Esophagus (tissue), 2 donors: ENCODE data around the gene SMYD3. TPM values are rescaled to one million over a fixed set of nuclear protein-coding genes. Genes with fewer than 3 reads are reported as not detected.

Experiments used
- H3K27ac ChIP-seq, 2 donors: one replicate each; pipeline ENCODE4 v1.5.1; 2013; ENCODE audit warnings: low read depth in 2 of 2, mild to moderate bottlenecking in 2 of 2, inconsistent platforms in 1 of 2, low read length in 1 of 2, moderate library complexity in 1 of 2
- H3K27me3 ChIP-seq, 2 donors: one replicate each; pipeline ENCODE4 v1.6.1; 2013; ENCODE audit warnings: low read length in 2 of 2, control low read depth in 1 of 2, mild to moderate bottlenecking in 1 of 2; ENCODE audit not compliant: insufficient read depth in 2 of 2, control insufficient read depth in 1 of 2
- H3K36me3 ChIP-seq, 2 donors: one replicate each; pipeline ENCODE4 v1.6.1; 2013; ENCODE audit warnings: low read length in 1 of 2; ENCODE audit not compliant: control insufficient read depth in 2 of 2, insufficient read depth in 2 of 2
- H3K4me1 ChIP-seq, 2 donors: one replicate each; pipeline ENCODE4 v1.6.1; 2013; ENCODE audit warnings: low read length in 1 of 2; ENCODE audit not compliant: control insufficient read depth in 2 of 2, insufficient read depth in 2 of 2
- H3K4me3 ChIP-seq, 2 donors: one replicate each; pipeline ENCODE4 v1.5.1; 2013; ENCODE audit warnings: low read length in 2 of 2, mild to moderate bottlenecking in 2 of 2, low read depth in 1 of 2, moderate library complexity in 1 of 2
- H3K9me3 ChIP-seq, 2 donors: one replicate each; pipeline ENCODE4 v1.6.1; 2013; ENCODE audit warnings: mild to moderate bottlenecking in 2 of 2, low read depth in 1 of 2, low read length in 1 of 2, moderate library complexity in 1 of 2; ENCODE audit not compliant: control insufficient read depth in 2 of 2, insufficient read depth in 1 of 2
- WGBS, 2 donors: extraction: QIAGEN DNeasy Blood & Tissue Kit; methylation state at CpG; one replicate each; pipeline ENCODE4 v1.1.7; 2013; 5-methylcytosine and 5-hydroxymethylcytosine counted together
- polyA plus RNA-seq, 2 donors: library from polyadenylated mRNA; stranded (reverse); fragments of 200-250 nt; gene quantifications; one replicate each; pipeline ENCODE4 v1.2.3, GENCODE V29; 2013
- donor health status: healthy with polysubstance abuse.
- donor health status: Bipolar disorder and iron deficiency.

Gene SMYD3
- polyA plus RNA-seq, 2 donors, result 5.0 to 5.7 TPM

GRCh38 chr1:246415028-246415427 is 92.1 kb downstream of the SMYD3 start:
- Histone ChIP-seq H3K4me1 (no peaks in the 10 kb centered on the region), H3K36me3 (no peaks in the 10 kb centered on the region), H3K4me3 (no peak overlapping the region), H3K27ac (no peak overlapping the region), H3K27me3 (no peaks in the 10 kb centered on the region), H3K9me3 (no peaks in the 10 kb centered on the region)
- 96 to 99% methylated on average over 2 of the region's 2 CpGs for WGBS, 2 donors

- Histone ChIP-seq H3K27ac (no peak overlapping the region), H3K36me3 (no peaks in the 10 kb centered on the region), H3K4me3 (no peak overlapping the region), H3K9me3 (no peaks in the 10 kb centered on the region), H3K27me3 (no peaks in the 10 kb centered on the region), H3K4me1 (no peaks in the 10 kb centered on the region)
- WGBS, 2 donors, result 97 to 98% methylated on average over 7 of the region's 7 CpGs
Measured at GRCh38 chr1:246413430-246413829, 93.6 kb downstream of the SMYD3 start.

GRCh38 chr1:246404078-246404477 is 103.0 kb downstream of the SMYD3 start:
- 84 to 86% methylated on average over 7 of the region's 7 CpGs for WGBS, 2 donors
- Histone ChIP-seq H3K36me3 (no peaks in the 10 kb centered on the region), H3K4me1 (no peaks in the 10 kb centered on the region), H3K27me3 (no peaks in the 10 kb centered on the region), H3K27ac (no peak overlapping the region), H3K9me3 (no peaks in the 10 kb centered on the region), H3K4me3 (no peak overlapping the region)

- Histone ChIP-seq H3K9me3 (no peaks in the 10 kb centered on the region), H3K27me3 (no peaks in the 10 kb centered on the region), H3K4me1 (no peaks in the 10 kb centered on the region), H3K27ac (no peak overlapping the region), H3K36me3 (no peaks in the 10 kb centered on the region), H3K4me3 (no peak overlapping the region)
- 71 to 77% methylated on average over 7 of the region's 7 CpGs for WGBS, 2 donors
Measured at GRCh38 chr1:246398126-246398813, 108.8 kb downstream of the SMYD3 start.

- Histone ChIP-seq H3K27me3 (no peaks in the 10 kb centered on the region), H3K4me3 (no peak overlapping the region), H3K27ac (no peak overlapping the region), H3K36me3 (no peaks in the 10 kb centered on the region), H3K9me3 (no peaks in the 10 kb centered on the region), H3K4me1 (no peaks in the 10 kb centered on the region)
- 98 to 99% methylated on average over 5 of the region's 5 CpGs for WGBS, 2 donors
Measured at GRCh38 chr1:246397046-246397445, 110.0 kb downstream of the SMYD3 start.

- H3K36me3 ChIP-seq, result no peaks in the 10 kb centered on the region
- 88 to 90% methylated on average over 6 of the region's 6 CpGs for WGBS, 2 donors
- H3K27me3 ChIP-seq, result no peaks in the 10 kb centered on the region
- no peaks in the 10 kb centered on the region for H3K9me3 ChIP-seq
- no peak overlapping the region for H3K27ac ChIP-seq
- H3K4me3 ChIP-seq, result no peak overlapping the region
- H3K4me1 ChIP-seq, result no peaks in the 10 kb centered on the region
Measured at GRCh38 chr1:246396322-246396721, 110.8 kb downstream of the SMYD3 start.

- H3K4me3 ChIP-seq, result no peak overlapping the region
- H3K36me3 ChIP-seq, result no peaks in the 10 kb centered on the region
- no peaks in the 10 kb centered on the region for H3K27me3 ChIP-seq
- H3K27ac ChIP-seq, result no peak overlapping the region
- no peaks in the 10 kb centered on the region for H3K4me1 ChIP-seq
- 74 to 77% methylated on average over 3 of the region's 3 CpGs for WGBS, 2 donors
- no peaks in the 10 kb centered on the region for H3K9me3 ChIP-seq
Measured at GRCh38 chr1:246394121-246394520, 113.0 kb downstream of the SMYD3 start.

- H3K9me3 ChIP-seq, result no peaks in the 10 kb centered on the region
- H3K27ac ChIP-seq, result no peak overlapping the region
- H3K36me3 ChIP-seq, result no peaks in the 10 kb centered on the region
- 95 to 96% methylated on average over 5 of the region's 5 CpGs for WGBS, 2 donors
- H3K4me1 ChIP-seq, result no peaks in the 10 kb centered on the region
- no peaks in the 10 kb centered on the region for H3K27me3 ChIP-seq
- no peak overlapping the region for H3K4me3 ChIP-seq
Measured at GRCh38 chr1:246390855-246391254, 116.2 kb downstream of the SMYD3 start.

- Histone ChIP-seq H3K27me3 (no peaks in the 10 kb centered on the region), H3K36me3 (no peaks in the 10 kb centered on the region), H3K27ac (no peak overlapping the region), H3K9me3 (no peaks in the 10 kb centered on the region), H3K4me3 (no peak overlapping the region), H3K4me1 (no peaks in the 10 kb centered on the region)
- 94 to 95% methylated on average over 4 of the region's 4 CpGs for WGBS, 2 donors
Measured at GRCh38 chr1:246384616-246385015, 122.5 kb downstream of the SMYD3 start.

GRCh38 chr1:246383791-246384190 is 123.3 kb downstream of the SMYD3 start:
- Histone ChIP-seq H3K27me3 (no peaks in the 10 kb centered on the region), H3K4me1 (no peaks in the 10 kb centered on the region), H3K4me3 (no peak overlapping the region), H3K9me3 (no peaks in the 10 kb centered on the region), H3K27ac (no peak overlapping the region), H3K36me3 (no peaks in the 10 kb centered on the region)
